Stomach (tissue), 9 donors: ENCODE data around the gene NDUFAF2. TPM values are rescaled to one million over a fixed set of nuclear protein-coding genes. Genes with fewer than 3 reads are reported as not detected.

Experiments used
- DNase-seq, 2 donors: peaks; one replicate each; pipeline versions ENCODE4 v3.0.0 to v3.0.0-alpha.2; 2013 to 2019
- H3K27ac ChIP-seq, 5 donors: fragments of 200-600 bp in 4 of 5; sonication (generic) in 4 of 5; one replicate each; pipeline ENCODE4 v1.5.1; 2013 to 2019; ENCODE audit warnings: mild to moderate bottlenecking in 1 of 5, moderate library complexity in 1 of 5
- H3K27me3 ChIP-seq, 3 donors: fragments of 200-600 bp; sonication (generic); one replicate each; pipeline ENCODE4 v1.5.1; 2017 to 2019; ENCODE audit warnings: mixed run types in 1 of 3
- H3K36me3 ChIP-seq, 4 donors: fragments of 200-600 bp; sonication (generic); 1 replicate in 3 of 4; 2 replicates in 1 of 4; pipeline ENCODE4 v1.5.1; 2016 to 2019
- H3K4me1 ChIP-seq, 4 donors: fragments of 200-600 bp; sonication (generic); one replicate each; pipeline ENCODE4 v1.5.1; 2016 to 2019
- H3K4me3 ChIP-seq, 4 donors: fragments of 200-600 bp; sonication (generic) in 3 of 4; one replicate each; pipeline ENCODE4 v1.5.1; 2016 to 2019; ENCODE audit warnings: mild to moderate bottlenecking in 1 of 4
- H3K9me3 ChIP-seq, 4 donors: fragments of 200-600 bp; sonication (generic); one replicate each; pipeline ENCODE4 v1.5.1; 2016 to 2019
- EP300 ChIP-seq: sonication (generic); formaldehyde crosslinking; IDR thresholded peaks from one replicate; pipeline ENCODE4 v1.6.1; 2017; ENCODE audit warnings: antibody characterized with exemption
- POLR2A ChIP-seq, 4 donors: fragments of 450-650 bp; IDR thresholded peaks; one replicate each; pipeline ENCODE4 v1.6.1; 2016; ENCODE audit warnings: antibody characterized with exemption in 4 of 4, control low read depth in 2 of 4, mild to moderate bottlenecking in 1 of 4, moderate library complexity in 1 of 4
- POLR2AphosphoS5 ChIP-seq, 3 donors: sonication (generic); formaldehyde crosslinking; IDR thresholded peaks; one replicate each; pipeline ENCODE4 v1.6.1; 2016; ENCODE audit warnings: antibody characterized with exemption in 3 of 3
- WGBS, 5 donors: extraction: QIAGEN DNeasy Blood & Tissue Kit in 3 of 5; methylation state at CpG; one replicate each; pipeline versions ENCODE4 v1.1.5 to v1.1.7; 2013 to 2018; 5-methylcytosine and 5-hydroxymethylcytosine counted together
- intact Hi-C: fragments of 100-400 bp; cut with DNase I; formaldehyde crosslinking; loops from one replicate; pipeline ENCODE4 v1.15.1; 2023; ENCODE audit warnings: low total_unique reads
- polyA plus RNA-seq, 3 donors: library from polyadenylated mRNA; stranded (reverse); fragments of 200-250 nt; gene quantifications; one replicate each; pipeline ENCODE4 v1.2.3, GENCODE V29; 2013
- total RNA-seq, 5 donors: library from RNA; depleted of rRNA; stranded (reverse); fragments of >200 nt; gene quantifications; one replicate each; pipeline versions ENCODE4 v1.1.0 to v1.2.3, GENCODE V29; 2014 to 2016
- TF ChIP-seq, protein P1 (sequence below), 7 experiments: fragments of 450-650 bp in 4 of 7; fragments of 200-600 bp in 3 of 7; sonication (generic) in 3 of 7; IDR thresholded peaks; one replicate each; pipeline ENCODE4 v1.5.1; 2016 to 2019; ENCODE audit warnings: antibody characterized with exemption in 7 of 7, control low read depth in 2 of 7, mild to moderate bottlenecking in 1 of 7
- donor health status: healthy with polysubstance abuse.
- donor health status: Bipolar disorder and iron deficiency.
- donor health status: healthy.

Gene NDUFAF2
- total and polyA plus RNA-seq, 8 donors: 3.5 to 61.9 (median 29.3) TPM

- Histone ChIP-seq H3K4me3 (no peak overlapping the region), H3K9me3 (no peaks in the 10 kb centered on the region), H3K36me3 (no peaks in the 10 kb centered on the region), H3K4me1 (no peaks in the 10 kb centered on the region), H3K27me3 (no peaks in the 10 kb centered on the region), H3K27ac (no peak overlapping the region)
- WGBS, 5 donors: 55 to 77% (median 65%) methylated on average over 2 of the region's 2 CpGs
- intact Hi-C loops: no loop called here
- no peak for TF ChIP-seq POLR2AphosphoS5 (IDR thresholded peaks at IDR 0.05)
- no peak for TF ChIP-seq EP300
- TF ChIP-seq, protein P1, sequence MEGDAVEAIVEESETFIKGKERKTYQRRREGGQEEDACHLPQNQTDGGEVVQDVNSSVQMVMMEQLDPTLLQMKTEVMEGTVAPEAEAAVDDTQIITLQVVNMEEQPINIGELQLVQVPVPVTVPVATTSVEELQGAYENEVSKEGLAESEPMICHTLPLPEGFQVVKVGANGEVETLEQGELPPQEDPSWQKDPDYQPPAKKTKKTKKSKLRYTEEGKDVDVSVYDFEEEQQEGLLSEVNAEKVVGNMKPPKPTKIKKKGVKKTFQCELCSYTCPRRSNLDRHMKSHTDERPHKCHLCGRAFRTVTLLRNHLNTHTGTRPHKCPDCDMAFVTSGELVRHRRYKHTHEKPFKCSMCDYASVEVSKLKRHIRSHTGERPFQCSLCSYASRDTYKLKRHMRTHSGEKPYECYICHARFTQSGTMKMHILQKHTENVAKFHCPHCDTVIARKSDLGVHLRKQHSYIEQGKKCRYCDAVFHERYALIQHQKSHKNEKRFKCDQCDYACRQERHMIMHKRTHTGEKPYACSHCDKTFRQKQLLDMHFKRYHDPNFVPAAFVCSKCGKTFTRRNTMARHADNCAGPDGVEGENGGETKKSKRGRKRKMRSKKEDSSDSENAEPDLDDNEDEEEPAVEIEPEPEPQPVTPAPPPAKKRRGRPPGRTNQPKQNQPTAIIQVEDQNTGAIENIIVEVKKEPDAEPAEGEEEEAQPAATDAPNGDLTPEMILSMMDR (IDR thresholded peaks at IDR 0.05): no peak
- DNase-seq: no peak
These were observed 73.1 kb downstream of the NDUFAF2 start for GRCh38 chr5:61018062-61018461.

- intact Hi-C loops: no loop called here
- Histone ChIP-seq H3K27ac (no peak overlapping the region), H3K9me3 (no peaks in the 10 kb centered on the region), H3K4me3 (no peak overlapping the region), H3K4me1 (no peaks in the 10 kb centered on the region), H3K27me3 (no peaks in the 10 kb centered on the region), H3K36me3 (no peaks in the 10 kb centered on the region)
- TF ChIP-seq, protein P1 (IDR thresholded peaks at IDR 0.05): no peak
- TF ChIP-seq EP300: no peak
- 95 to 100% (median 100%) methylated on average over 1 of the region's 1 CpG for WGBS, 5 donors
- DNase-seq: no peak
These were observed 74.6 kb downstream of the NDUFAF2 start for GRCh38 chr5:61019642-61020041.

GRCh38 chr5:61020415-61020814 lies 75.4 kb downstream of the NDUFAF2 start:
- no peaks in the 10 kb centered on the region for H3K9me3 ChIP-seq
- no peaks in the 10 kb centered on the region for H3K27me3 ChIP-seq
- intact Hi-C loops: no loop called here
- DNase-seq: no peak
- WGBS, 5 donors: 41 to 68% (median 52%) methylated on average over 3 of the region's 3 CpGs
- H3K4me1 ChIP-seq: no peaks in the 10 kb centered on the region
- no peaks in the 10 kb centered on the region for H3K36me3 ChIP-seq
- H3K27ac ChIP-seq: no peak overlapping the region
- TF ChIP-seq, protein P1 (IDR thresholded peaks at IDR 0.05): no peak
- TF ChIP-seq EP300 (no peak), POLR2A (IDR thresholded peaks at IDR 0.05) (no peak), POLR2AphosphoS5 (IDR thresholded peaks at IDR 0.05) (no peak)
- H3K4me3 ChIP-seq: no peak overlapping the region

- DNase-seq: no peak
- intact Hi-C loops: no loop called here
- TF ChIP-seq POLR2A (IDR thresholded peaks at IDR 0.05): no peak
- TF ChIP-seq POLR2AphosphoS5 (IDR thresholded peaks at IDR 0.05): no peak
- no peak for TF ChIP-seq EP300
- TF ChIP-seq, protein P1 (IDR thresholded peaks at IDR 0.05): no peak
- Histone ChIP-seq H3K27ac (no peak overlapping the region), H3K4me1 (peaks cover 0 to 7% (median 3%) of the 10 kb centered on the region in 4 donors), H3K36me3 (no peaks in the 10 kb centered on the region), H3K9me3 (no peaks in the 10 kb centered on the region), H3K27me3 (no peaks in the 10 kb centered on the region), H3K4me3 (no peak overlapping the region)
- 52 to 78% (median 69%) methylated on average over 1 of the region's 1 CpG for WGBS, 5 donors
These were observed 78.1 kb downstream of the NDUFAF2 start for GRCh38 chr5:61023131-61023530.
